ENCODE measurements around the gene CDC14A. TPM values are rescaled to one million over a fixed set of nuclear protein-coding genes. Genes with fewer than 3 reads are reported as not detected.

CDC14A gene
- total RNA-seq, 1 experiment from 2014 or later: 3.4 TPM

DNA sequence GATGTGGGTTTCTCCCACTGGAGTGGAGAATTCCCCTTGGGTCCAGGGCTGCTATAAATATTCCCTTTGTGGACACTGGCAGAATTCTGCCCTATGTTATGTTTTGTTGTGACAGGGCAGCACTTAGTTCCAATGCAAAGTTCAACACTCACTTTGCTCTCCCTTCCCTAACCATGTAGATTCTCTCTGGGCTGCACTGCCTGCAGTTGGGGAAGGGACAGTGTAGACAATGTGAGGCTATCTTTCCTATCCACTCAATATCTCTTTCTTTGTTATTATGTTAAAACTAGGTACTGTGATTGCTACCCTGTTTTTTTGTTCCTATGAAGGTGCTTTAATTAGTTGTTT is 205.3 kb downstream of the CDC14A start:
- CTCF ChIA-PET: no interaction called here
- H3K4me1 ChIP-seq (ENCODE audit: insufficient read depth, low read length): no peaks in the 10 kb centered on the region
- no TSS peak for BruUV-seq (replicated peaks)
- no peak overlapping the region for H2AFZ ChIP-seq (ENCODE audit: low read length)
- H3K4me3 ChIP-seq (ENCODE audit: low read length): no peak overlapping the region
- POLR2A ChIA-PET (ENCODE audit: unreplicated experiment): no interaction called here
- H3K9me2 ChIP-seq (replicated peaks; ENCODE audit: low read length): no peaks in the 10 kb centered on the region
- no peak for ATAC-seq
- H3K4me2 ChIP-seq (ENCODE audit: low read length): no peak overlapping the region
- TF ChIP-seq, protein P1, sequence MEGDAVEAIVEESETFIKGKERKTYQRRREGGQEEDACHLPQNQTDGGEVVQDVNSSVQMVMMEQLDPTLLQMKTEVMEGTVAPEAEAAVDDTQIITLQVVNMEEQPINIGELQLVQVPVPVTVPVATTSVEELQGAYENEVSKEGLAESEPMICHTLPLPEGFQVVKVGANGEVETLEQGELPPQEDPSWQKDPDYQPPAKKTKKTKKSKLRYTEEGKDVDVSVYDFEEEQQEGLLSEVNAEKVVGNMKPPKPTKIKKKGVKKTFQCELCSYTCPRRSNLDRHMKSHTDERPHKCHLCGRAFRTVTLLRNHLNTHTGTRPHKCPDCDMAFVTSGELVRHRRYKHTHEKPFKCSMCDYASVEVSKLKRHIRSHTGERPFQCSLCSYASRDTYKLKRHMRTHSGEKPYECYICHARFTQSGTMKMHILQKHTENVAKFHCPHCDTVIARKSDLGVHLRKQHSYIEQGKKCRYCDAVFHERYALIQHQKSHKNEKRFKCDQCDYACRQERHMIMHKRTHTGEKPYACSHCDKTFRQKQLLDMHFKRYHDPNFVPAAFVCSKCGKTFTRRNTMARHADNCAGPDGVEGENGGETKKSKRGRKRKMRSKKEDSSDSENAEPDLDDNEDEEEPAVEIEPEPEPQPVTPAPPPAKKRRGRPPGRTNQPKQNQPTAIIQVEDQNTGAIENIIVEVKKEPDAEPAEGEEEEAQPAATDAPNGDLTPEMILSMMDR (conservative IDR thresholded peaks at IDR 0.05; ENCODE audit: low read depth, low read length): no peak
- no peak for TF ChIP-seq EZH2phosphoT487 (IDR thresholded peaks at IDR 0.05; ENCODE audit: borderline replicate concordance, low read length)
- no peak for TF ChIP-seq EZH2 (IDR thresholded peaks at IDR 0.05; ENCODE audit: low read length, unreplicated experiment)
- no peaks in the 10 kb centered on the region for H3K9me3 ChIP-seq (ENCODE audit: low read length)
- H3K27ac ChIP-seq (ENCODE audit: low read length): no peak overlapping the region
- no peaks in the 10 kb centered on the region for H3K79me2 ChIP-seq (ENCODE audit: low read length)
- H3K27me3 ChIP-seq (ENCODE audit: low read length): no peaks in the 10 kb centered on the region
- H3K36me3 ChIP-seq (ENCODE audit: low read depth, low read length): no peaks in the 10 kb centered on the region
- intact Hi-C loops (cut with micrococcal nuclease): no loop called here
- H4K20me1 ChIP-seq (ENCODE audit: low read length): no peaks in the 10 kb centered on the region
- no peak for DNase-seq
- no peaks in the 10 kb centered on the region for H3F3A ChIP-seq (ENCODE audit: low read length, unreplicated experiment)
- H3K9ac ChIP-seq (ENCODE audit: low read length): no peak overlapping the region

GRCh38 chr1:100565533-100565932 is 213.2 kb downstream of the CDC14A start:
- no peaks in the 10 kb centered on the region for H3K9me2 ChIP-seq (replicated peaks; ENCODE audit: low read length)
- CTCF ChIA-PET: no interaction called here
- ATAC-seq (no peak), DNase-seq (no peak)
- H3K4me3 ChIP-seq (ENCODE audit: low read length): no peak overlapping the region
- H2AFZ ChIP-seq (ENCODE audit: low read length): no peak overlapping the region
- intact Hi-C loops (cut with micrococcal nuclease): no loop called here
- no peaks in the 10 kb centered on the region for H3K4me1 ChIP-seq (ENCODE audit: insufficient read depth, low read length)
- H3F3A ChIP-seq (ENCODE audit: low read length, unreplicated experiment): no peaks in the 10 kb centered on the region
- H3K4me2 ChIP-seq (ENCODE audit: low read length): no peak overlapping the region
- TF ChIP-seq EZH2 (IDR thresholded peaks at IDR 0.05; ENCODE audit: low read length, unreplicated experiment) (no peak), EZH2phosphoT487 (IDR thresholded peaks at IDR 0.05; ENCODE audit: borderline replicate concordance, low read length) (no peak)
- TF ChIP-seq, protein P1 (conservative IDR thresholded peaks at IDR 0.05; ENCODE audit: low read depth, low read length): no peak
- POLR2A ChIA-PET (ENCODE audit: unreplicated experiment): no interaction called here
- H3K79me2 ChIP-seq (ENCODE audit: low read length): no peaks in the 10 kb centered on the region
- no peaks in the 10 kb centered on the region for H3K36me3 ChIP-seq (ENCODE audit: low read depth, low read length)
- no TSS peak for BruUV-seq (replicated peaks)
- H3K9ac ChIP-seq (ENCODE audit: low read length): no peak overlapping the region
- no peaks in the 10 kb centered on the region for H3K9me3 ChIP-seq (ENCODE audit: low read length)
- no peaks in the 10 kb centered on the region for H3K27me3 ChIP-seq (ENCODE audit: low read length)
- no peaks in the 10 kb centered on the region for H4K20me1 ChIP-seq (ENCODE audit: low read length)
- H3K27ac ChIP-seq (ENCODE audit: low read length): no peak overlapping the region

- H4K20me1 ChIP-seq (ENCODE audit: low read length): no peaks in the 10 kb centered on the region
- intact Hi-C loops (cut with micrococcal nuclease): no loop called here
- H2AFZ ChIP-seq (ENCODE audit: low read length): no peak overlapping the region
- BruUV-seq (replicated peaks): no TSS peak
- H3K9me2 ChIP-seq (replicated peaks; ENCODE audit: low read length): no peaks in the 10 kb centered on the region
- H3K27ac ChIP-seq (ENCODE audit: low read length): no peak overlapping the region
- ATAC-seq (no peak), DNase-seq (no peak)
- ChIA-PET POLR2A (ENCODE audit: unreplicated experiment) (no interaction called here), CTCF (no interaction called here)
- no peaks in the 10 kb centered on the region for H3K9me3 ChIP-seq (ENCODE audit: low read length)
- no peaks in the 10 kb centered on the region for H3K27me3 ChIP-seq (ENCODE audit: low read length)
- no peaks in the 10 kb centered on the region for H3K4me1 ChIP-seq (ENCODE audit: insufficient read depth, low read length)
- H3K4me2 ChIP-seq (ENCODE audit: low read length): no peak overlapping the region
- no peaks in the 10 kb centered on the region for H3K36me3 ChIP-seq (ENCODE audit: low read depth, low read length)
- TF ChIP-seq EZH2phosphoT487 (IDR thresholded peaks at IDR 0.05; ENCODE audit: borderline replicate concordance, low read length) (no peak), EZH2 (IDR thresholded peaks at IDR 0.05; ENCODE audit: low read length, unreplicated experiment) (no peak)
- TF ChIP-seq, protein P1 (conservative IDR thresholded peaks at IDR 0.05; ENCODE audit: low read depth, low read length): no peak; the same call in 1 of the 2 replicates
- no peak overlapping the region for H3K9ac ChIP-seq (ENCODE audit: low read length)
- H3F3A ChIP-seq (ENCODE audit: low read length, unreplicated experiment): no peaks in the 10 kb centered on the region
- no peaks in the 10 kb centered on the region for H3K79me2 ChIP-seq (ENCODE audit: low read length)
- no peak overlapping the region for H3K4me3 ChIP-seq (ENCODE audit: low read length)
Measured at GRCh38 chr1:100565937-100566699, 213.8 kb downstream of the CDC14A start.
